ENCODE data around the gene FLACC1. TPM values are rescaled to one million over a fixed set of nuclear protein-coding genes. Genes with fewer than 3 reads are reported as not detected.

Gene FLACC1
- total RNA-seq, 1 experiment from 2014 or later = 0.26 TPM

- Histone ChIP-seq H3K9me3 (ENCODE audit: low read length) (no peaks in the 10 kb centered on the region), H3K4me2 (ENCODE audit: low read length) (peak overlapping the region; percentile 86), H3K36me3 (ENCODE audit: low read depth, low read length) (no peaks in the 10 kb centered on the region), H3K4me1 (ENCODE audit: insufficient read depth, low read length) (peaks cover 30% of the 10 kb centered on the region), H2AFZ (ENCODE audit: low read length) (peak overlapping the region; percentile 82), H3K9me2 (replicated peaks; ENCODE audit: low read length) (no peaks in the 10 kb centered on the region), H3K9ac (ENCODE audit: low read length) (peak overlapping the region; percentile 81), H3K4me3 (ENCODE audit: low read length) (peak overlapping the region; percentile 81), H3K27me3 (ENCODE audit: low read length) (no peaks in the 10 kb centered on the region), H3K79me2 (ENCODE audit: low read length) (peaks cover 47% of the 10 kb centered on the region), H3K27ac (ENCODE audit: low read length) (peak overlapping the region; percentile 95), H3F3A (ENCODE audit: low read length, unreplicated experiment) (no peaks in the 10 kb centered on the region), H4K20me1 (ENCODE audit: low read length) (no peaks in the 10 kb centered on the region)
- intact Hi-C loops (cut with micrococcal nuclease) = loop anchor here (1.0 kb wide), 2 partner anchors 23 to 105 kb away; no protein-coding TSS in a partner anchor
- ChIA-PET POLR2A (ENCODE audit: unreplicated experiment) (no interaction called here), CTCF (no interaction called here)
- no peak for DNase-seq
- TF ChIP-seq EZH2 (IDR thresholded peaks at IDR 0.05; ENCODE audit: low read length, unreplicated experiment) (no peak), CTCF (conservative IDR thresholded peaks at IDR 0.05; ENCODE audit: low read depth, low read length) (no peak), EZH2phosphoT487 (IDR thresholded peaks at IDR 0.05; ENCODE audit: borderline replicate concordance, low read length) (no peak)
- no peak for ATAC-seq
- BruUV-seq (replicated peaks) = no TSS peak
Measured at GRCh38 chr2:201258666-201259615, 98.2 kb downstream of the FLACC1 start.

GRCh38 chr2:201257956-201258665, 99.0 kb downstream of the FLACC1 start:
- Histone ChIP-seq H3K4me1 (ENCODE audit: insufficient read depth, low read length) (peaks cover 30% of the 10 kb centered on the region), H3K9ac (ENCODE audit: low read length) (peak overlapping the region; percentile 81), H3K9me3 (ENCODE audit: low read length) (no peaks in the 10 kb centered on the region), H3K36me3 (ENCODE audit: low read depth, low read length) (no peaks in the 10 kb centered on the region), H3K79me2 (ENCODE audit: low read length) (peaks cover 40% of the 10 kb centered on the region), H2AFZ (ENCODE audit: low read length) (peak overlapping the region; percentile 82), H3K4me2 (ENCODE audit: low read length) (peak overlapping the region; percentile 86), H3K27me3 (ENCODE audit: low read length) (no peaks in the 10 kb centered on the region), H3F3A (ENCODE audit: low read length, unreplicated experiment) (no peaks in the 10 kb centered on the region), H3K4me3 (ENCODE audit: low read length) (peak overlapping the region; percentile 81), H4K20me1 (ENCODE audit: low read length) (no peaks in the 10 kb centered on the region), H3K27ac (ENCODE audit: low read length) (peak overlapping the region; percentile 95), H3K9me2 (replicated peaks; ENCODE audit: low read length) (no peaks in the 10 kb centered on the region)
- no peak for TF ChIP-seq EZH2phosphoT487 (IDR thresholded peaks at IDR 0.05; ENCODE audit: borderline replicate concordance, low read length)
- TF ChIP-seq CTCF (conservative IDR thresholded peaks at IDR 0.05; ENCODE audit: low read depth, low read length) = 0 out of 2 replicates have a peak, but pooled peaks have one; percentile 21
- ATAC-seq = peak; percentile 80
- peak; percentile 90 for DNase-seq
- intact Hi-C loops (cut with micrococcal nuclease) = loop anchor here (1.0 kb wide), 2 partner anchors 22 to 106 kb away; no protein-coding TSS in a partner anchor
- ChIA-PET CTCF (no interaction called here), POLR2A (ENCODE audit: unreplicated experiment) (no interaction called here)
- BruUV-seq (replicated peaks) = TSS peak; percentile 90
